Brain pericyte (primary cell): Measurements from ENCODE around the gene CASQ1.

ENCODE experiments used
- DNase-seq: peaks from one replicate; pipeline ENCODE4 v3.0.0-alpha.2; 2012; ENCODE audit warnings: low read depth, low spot score

The CASQ1 gene

GRCh38 chr1:160205242-160206035, 15.1 kb downstream of the CASQ1 start, which contains the start of gene PEA15:
Gene PEA15 (plus strand): TSS chr1:160205384. CDS start chr1:160211545, 6,161 bp downstream.
- DNase-seq = no peak

GRCh38 chr1:160206036-160206389, 15.6 kb downstream of the CASQ1 start:
- no peak for DNase-seq

- no peak for DNase-seq
These were observed 16.2 kb downstream of the CASQ1 start for GRCh38 chr1:160206421-160207117.

GRCh38 chr1:160207118-160207650, 16.8 kb downstream of the CASQ1 start:
- no peak for DNase-seq

GRCh38 chr1:160207771-160208556, 17.6 kb downstream of the CASQ1 start:
- no peak for DNase-seq

GRCh38 chr1:160208557-160209320, 18.4 kb downstream of the CASQ1 start:
- DNase-seq = no peak

- DNase-seq = no peak
These were observed 19.1 kb downstream of the CASQ1 start for GRCh38 chr1:160209321-160210046.

- no peak for DNase-seq
These were observed 20.2 kb downstream of the CASQ1 start for GRCh38 chr1:160210561-160210960.

- DNase-seq = no peak
These were observed 20.8 kb downstream of the CASQ1 start for GRCh38 chr1:160211046-160211790.

GRCh38 chr1:160214481-160215140, 24.2 kb downstream of the CASQ1 start:
- DNase-seq = no peak

- DNase-seq = no peak
These were observed 25.9 kb downstream of the CASQ1 start for GRCh38 chr1:160216301-160216700.

- no peak for DNase-seq
These were observed 27.2 kb downstream of the CASQ1 start for GRCh38 chr1:160217481-160218051.

- peak; percentile 48 for DNase-seq
These were observed 28.9 kb downstream of the CASQ1 start for GRCh38 chr1:160219062-160219929.

- no peak for DNase-seq
These were observed 29.9 kb downstream of the CASQ1 start for GRCh38 chr1:160220301-160220700.

GRCh38 chr1:160221089-160221488, 30.7 kb downstream of the CASQ1 start:
- DNase-seq = no peak

- no peak for DNase-seq
These were observed 32.2 kb downstream of the CASQ1 start for GRCh38 chr1:160222546-160222945.

- DNase-seq = no peak
These were observed 34.2 kb downstream of the CASQ1 start for GRCh38 chr1:160224606-160225005.

GRCh38 chr1:160225345-160225744, 35.0 kb downstream of the CASQ1 start:
- DNase-seq = no peak
